Measurements from ENCODE around the gene FAM50B. TPM values are rescaled to one million over a fixed set of nuclear protein-coding genes. Genes with fewer than 3 reads are reported as not detected.

FAM50B gene
- total and polyA plus RNA-seq, 4 donors, result 8.8 to 12.3 (median 11.1) TPM

DNA sequence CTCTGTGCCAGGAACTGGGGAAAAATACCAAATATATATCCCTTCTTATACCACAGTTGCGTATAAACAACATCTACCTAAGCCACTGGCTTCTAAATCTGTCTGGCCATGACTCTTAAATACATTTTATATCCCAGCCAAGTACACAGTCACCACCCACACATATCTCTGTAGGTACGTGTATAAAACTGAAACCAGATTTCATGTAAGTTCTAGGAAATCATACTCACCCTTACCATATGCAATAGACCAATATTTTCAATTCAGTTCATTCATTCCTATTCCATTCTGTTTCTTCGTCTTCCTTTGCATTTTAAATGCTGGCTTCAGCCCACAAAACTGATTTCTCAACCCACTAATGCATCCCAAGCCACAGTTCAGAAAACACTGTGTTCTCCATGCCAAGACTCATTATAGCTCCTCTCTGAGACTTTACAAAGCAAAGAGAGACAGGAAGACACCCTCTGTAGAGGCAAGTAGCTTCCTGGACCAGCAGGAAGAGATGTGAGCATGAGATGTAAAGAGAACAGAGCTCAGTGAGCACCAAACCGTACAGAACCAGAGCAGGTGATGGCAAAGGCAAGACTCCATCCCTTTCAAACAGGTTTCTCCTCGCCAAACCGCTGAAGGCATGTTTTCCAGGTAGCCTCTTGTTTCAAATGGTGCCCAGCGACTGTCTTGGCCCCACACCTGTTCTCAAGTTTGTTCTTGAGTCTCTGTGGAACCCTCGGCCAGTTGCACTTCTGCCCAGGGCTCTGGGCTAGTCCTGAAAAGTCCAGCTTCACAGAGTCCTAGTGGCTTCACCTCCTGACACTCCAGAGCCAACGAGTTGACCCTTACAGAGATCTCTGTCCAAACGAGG, 18.7 kb downstream of the FAM50B start:
- Histone ChIP-seq H3K27ac (ENCODE audit: low read depth in 1 of 2, low read length in 2 of 2) (no peak overlapping the region), H3K27me3 (ENCODE audit: control insufficient read depth in 4 of 4, insufficient read depth in 4 of 4, low read length in 3 of 4) (no peaks in the 10 kb centered on the region), H3K9ac (ENCODE audit: low read depth in 1 of 2, low read length in 2 of 2) (no peak overlapping the region), H3K9me3 (ENCODE audit: control insufficient read depth in 4 of 4, low read length in 3 of 4) (no peaks in the 10 kb centered on the region), H3K4me1 (ENCODE audit: control insufficient read depth in 4 of 4, insufficient read depth in 4 of 4, low read length in 3 of 4) (peaks cover 18 to 37% (median 29%) of the 10 kb centered on the region in 4 donors), H3K36me3 (ENCODE audit: control insufficient read depth in 4 of 4, insufficient read depth in 3 of 4, low read depth in 1 of 4, low read length in 3 of 4) (no peaks in the 10 kb centered on the region), H3K4me3 (ENCODE audit: low read depth in 1 of 3, low read length in 3 of 3) (no peak overlapping the region)
- peak; percentile 2 for DNase-seq (ENCODE audit: low spot score)
- TF ChIP-seq YY1 (IDR thresholded peaks at IDR 0.05) (no peak), RAD21 (IDR thresholded peaks at IDR 0.05) (no peak), NR2F2 (IDR thresholded peaks at IDR 0.05) (no peak), EGR1 (IDR thresholded peaks at IDR 0.05; ENCODE audit: low read depth in 2 of 2) (no peak), JUND (IDR thresholded peaks at IDR 0.05) (no peak), HNF4G (IDR thresholded peaks at IDR 0.05) (no peak), HNF4A (conservative IDR thresholded peaks at IDR 0.05) (no peak), FOXA1 (IDR thresholded peaks at IDR 0.05) (no peak), FOXA2 (IDR thresholded peaks at IDR 0.05) (no peak), GABPA (IDR thresholded peaks at IDR 0.05 in 1 of 2, conservative IDR thresholded peaks at IDR 0.05 in 1 of 2) (no peak), TAF1 (conservative IDR thresholded peaks at IDR 0.05) (no peak), RXRA (IDR thresholded peaks at IDR 0.05) (no peak), SP1 (IDR thresholded peaks at IDR 0.05) (no peak)
- TF ChIP-seq, protein P1, sequence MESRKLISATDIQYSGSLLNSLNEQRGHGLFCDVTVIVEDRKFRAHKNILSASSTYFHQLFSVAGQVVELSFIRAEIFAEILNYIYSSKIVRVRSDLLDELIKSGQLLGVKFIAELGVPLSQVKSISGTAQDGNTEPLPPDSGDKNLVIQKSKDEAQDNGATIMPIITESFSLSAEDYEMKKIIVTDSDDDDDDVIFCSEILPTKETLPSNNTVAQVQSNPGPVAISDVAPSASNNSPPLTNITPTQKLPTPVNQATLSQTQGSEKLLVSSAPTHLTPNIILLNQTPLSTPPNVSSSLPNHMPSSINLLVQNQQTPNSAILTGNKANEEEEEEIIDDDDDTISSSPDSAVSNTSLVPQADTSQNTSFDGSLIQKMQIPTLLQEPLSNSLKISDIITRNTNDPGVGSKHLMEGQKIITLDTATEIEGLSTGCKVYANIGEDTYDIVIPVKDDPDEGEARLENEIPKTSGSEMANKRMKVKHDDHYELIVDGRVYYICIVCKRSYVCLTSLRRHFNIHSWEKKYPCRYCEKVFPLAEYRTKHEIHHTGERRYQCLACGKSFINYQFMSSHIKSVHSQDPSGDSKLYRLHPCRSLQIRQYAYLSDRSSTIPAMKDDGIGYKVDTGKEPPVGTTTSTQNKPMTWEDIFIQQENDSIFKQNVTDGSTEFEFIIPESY (IDR thresholded peaks at IDR 0.05), result no peak
- TF ChIP-seq, protein P2, sequence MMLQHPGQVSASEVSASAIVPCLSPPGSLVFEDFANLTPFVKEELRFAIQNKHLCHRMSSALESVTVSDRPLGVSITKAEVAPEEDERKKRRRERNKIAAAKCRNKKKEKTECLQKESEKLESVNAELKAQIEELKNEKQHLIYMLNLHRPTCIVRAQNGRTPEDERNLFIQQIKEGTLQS (IDR thresholded peaks at IDR 0.05), result no peak
- TF ChIP-seq, protein P3, sequence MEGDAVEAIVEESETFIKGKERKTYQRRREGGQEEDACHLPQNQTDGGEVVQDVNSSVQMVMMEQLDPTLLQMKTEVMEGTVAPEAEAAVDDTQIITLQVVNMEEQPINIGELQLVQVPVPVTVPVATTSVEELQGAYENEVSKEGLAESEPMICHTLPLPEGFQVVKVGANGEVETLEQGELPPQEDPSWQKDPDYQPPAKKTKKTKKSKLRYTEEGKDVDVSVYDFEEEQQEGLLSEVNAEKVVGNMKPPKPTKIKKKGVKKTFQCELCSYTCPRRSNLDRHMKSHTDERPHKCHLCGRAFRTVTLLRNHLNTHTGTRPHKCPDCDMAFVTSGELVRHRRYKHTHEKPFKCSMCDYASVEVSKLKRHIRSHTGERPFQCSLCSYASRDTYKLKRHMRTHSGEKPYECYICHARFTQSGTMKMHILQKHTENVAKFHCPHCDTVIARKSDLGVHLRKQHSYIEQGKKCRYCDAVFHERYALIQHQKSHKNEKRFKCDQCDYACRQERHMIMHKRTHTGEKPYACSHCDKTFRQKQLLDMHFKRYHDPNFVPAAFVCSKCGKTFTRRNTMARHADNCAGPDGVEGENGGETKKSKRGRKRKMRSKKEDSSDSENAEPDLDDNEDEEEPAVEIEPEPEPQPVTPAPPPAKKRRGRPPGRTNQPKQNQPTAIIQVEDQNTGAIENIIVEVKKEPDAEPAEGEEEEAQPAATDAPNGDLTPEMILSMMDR (IDR thresholded peaks at IDR 0.05; ENCODE audit: low read depth, low read length, missing input control), result no peak
- TF ChIP-seq, protein P4, sequence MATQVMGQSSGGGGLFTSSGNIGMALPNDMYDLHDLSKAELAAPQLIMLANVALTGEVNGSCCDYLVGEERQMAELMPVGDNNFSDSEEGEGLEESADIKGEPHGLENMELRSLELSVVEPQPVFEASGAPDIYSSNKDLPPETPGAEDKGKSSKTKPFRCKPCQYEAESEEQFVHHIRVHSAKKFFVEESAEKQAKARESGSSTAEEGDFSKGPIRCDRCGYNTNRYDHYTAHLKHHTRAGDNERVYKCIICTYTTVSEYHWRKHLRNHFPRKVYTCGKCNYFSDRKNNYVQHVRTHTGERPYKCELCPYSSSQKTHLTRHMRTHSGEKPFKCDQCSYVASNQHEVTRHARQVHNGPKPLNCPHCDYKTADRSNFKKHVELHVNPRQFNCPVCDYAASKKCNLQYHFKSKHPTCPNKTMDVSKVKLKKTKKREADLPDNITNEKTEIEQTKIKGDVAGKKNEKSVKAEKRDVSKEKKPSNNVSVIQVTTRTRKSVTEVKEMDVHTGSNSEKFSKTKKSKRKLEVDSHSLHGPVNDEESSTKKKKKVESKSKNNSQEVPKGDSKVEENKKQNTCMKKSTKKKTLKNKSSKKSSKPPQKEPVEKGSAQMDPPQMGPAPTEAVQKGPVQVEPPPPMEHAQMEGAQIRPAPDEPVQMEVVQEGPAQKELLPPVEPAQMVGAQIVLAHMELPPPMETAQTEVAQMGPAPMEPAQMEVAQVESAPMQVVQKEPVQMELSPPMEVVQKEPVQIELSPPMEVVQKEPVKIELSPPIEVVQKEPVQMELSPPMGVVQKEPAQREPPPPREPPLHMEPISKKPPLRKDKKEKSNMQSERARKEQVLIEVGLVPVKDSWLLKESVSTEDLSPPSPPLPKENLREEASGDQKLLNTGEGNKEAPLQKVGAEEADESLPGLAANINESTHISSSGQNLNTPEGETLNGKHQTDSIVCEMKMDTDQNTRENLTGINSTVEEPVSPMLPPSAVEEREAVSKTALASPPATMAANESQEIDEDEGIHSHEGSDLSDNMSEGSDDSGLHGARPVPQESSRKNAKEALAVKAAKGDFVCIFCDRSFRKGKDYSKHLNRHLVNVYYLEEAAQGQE (IDR thresholded peaks at IDR 0.05), result no peak
- TF ChIP-seq, protein P5, sequence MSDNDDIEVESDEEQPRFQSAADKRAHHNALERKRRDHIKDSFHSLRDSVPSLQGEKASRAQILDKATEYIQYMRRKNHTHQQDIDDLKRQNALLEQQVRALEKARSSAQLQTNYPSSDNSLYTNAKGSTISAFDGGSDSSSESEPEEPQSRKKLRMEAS (IDR thresholded peaks at IDR 0.05), result no peak
- WGBS, result 83% methylated on average over 10 of the region's 10 CpGs
